ENCODE data around the gene NFS1. TPM values are rescaled to one million over a fixed set of nuclear protein-coding genes. Genes with fewer than 3 reads are reported as not detected.

The NFS1 gene
- total and polyA plus RNA-seq, 2 of the 8 experiments (the other 6 are each of a cell fraction or from before 2014, with no cell fraction given) = 26.1 to 38.8 TPM

DNA sequence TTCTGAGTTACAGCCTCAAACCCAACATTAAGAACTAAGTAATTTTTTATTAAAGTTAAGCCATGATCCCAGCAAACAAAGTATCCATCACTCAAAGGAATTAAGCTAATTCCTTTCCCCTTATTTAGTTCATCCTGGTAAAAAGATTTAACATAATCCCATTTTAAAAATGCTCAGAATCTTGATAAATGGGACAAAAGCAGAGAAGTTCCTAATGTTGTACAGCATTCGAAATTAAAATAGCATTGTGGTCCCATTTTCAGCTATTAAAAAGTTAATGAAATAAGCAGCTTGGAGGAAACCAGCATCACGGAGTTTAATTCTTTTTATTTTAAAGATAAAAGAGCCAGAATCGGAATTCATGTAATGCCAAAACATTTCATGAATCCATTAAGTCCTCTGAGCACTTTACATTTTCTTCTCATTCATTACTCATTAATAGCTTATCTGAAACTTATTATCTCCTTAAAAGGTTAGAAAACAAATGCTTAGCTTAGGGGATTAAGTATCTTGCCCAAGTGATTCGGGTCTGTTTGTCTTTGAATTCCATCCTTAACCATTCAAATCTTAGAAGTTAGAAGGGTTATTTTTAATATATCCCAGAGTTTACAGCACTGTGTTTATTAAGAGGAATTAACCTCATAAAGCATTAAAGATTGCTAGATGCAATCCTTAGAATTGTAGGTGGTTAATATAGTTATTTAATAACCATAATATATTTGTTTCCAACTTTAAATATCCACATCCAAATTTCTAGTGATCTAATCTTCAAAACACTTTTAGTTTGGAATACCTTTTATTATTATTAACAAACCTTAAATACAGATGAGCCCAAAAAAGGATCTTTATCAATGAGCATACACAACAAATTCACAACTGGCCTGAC is 31.7 kb upstream of the NFS1 start (continued):
- TF ChIP-seq, protein P1, sequence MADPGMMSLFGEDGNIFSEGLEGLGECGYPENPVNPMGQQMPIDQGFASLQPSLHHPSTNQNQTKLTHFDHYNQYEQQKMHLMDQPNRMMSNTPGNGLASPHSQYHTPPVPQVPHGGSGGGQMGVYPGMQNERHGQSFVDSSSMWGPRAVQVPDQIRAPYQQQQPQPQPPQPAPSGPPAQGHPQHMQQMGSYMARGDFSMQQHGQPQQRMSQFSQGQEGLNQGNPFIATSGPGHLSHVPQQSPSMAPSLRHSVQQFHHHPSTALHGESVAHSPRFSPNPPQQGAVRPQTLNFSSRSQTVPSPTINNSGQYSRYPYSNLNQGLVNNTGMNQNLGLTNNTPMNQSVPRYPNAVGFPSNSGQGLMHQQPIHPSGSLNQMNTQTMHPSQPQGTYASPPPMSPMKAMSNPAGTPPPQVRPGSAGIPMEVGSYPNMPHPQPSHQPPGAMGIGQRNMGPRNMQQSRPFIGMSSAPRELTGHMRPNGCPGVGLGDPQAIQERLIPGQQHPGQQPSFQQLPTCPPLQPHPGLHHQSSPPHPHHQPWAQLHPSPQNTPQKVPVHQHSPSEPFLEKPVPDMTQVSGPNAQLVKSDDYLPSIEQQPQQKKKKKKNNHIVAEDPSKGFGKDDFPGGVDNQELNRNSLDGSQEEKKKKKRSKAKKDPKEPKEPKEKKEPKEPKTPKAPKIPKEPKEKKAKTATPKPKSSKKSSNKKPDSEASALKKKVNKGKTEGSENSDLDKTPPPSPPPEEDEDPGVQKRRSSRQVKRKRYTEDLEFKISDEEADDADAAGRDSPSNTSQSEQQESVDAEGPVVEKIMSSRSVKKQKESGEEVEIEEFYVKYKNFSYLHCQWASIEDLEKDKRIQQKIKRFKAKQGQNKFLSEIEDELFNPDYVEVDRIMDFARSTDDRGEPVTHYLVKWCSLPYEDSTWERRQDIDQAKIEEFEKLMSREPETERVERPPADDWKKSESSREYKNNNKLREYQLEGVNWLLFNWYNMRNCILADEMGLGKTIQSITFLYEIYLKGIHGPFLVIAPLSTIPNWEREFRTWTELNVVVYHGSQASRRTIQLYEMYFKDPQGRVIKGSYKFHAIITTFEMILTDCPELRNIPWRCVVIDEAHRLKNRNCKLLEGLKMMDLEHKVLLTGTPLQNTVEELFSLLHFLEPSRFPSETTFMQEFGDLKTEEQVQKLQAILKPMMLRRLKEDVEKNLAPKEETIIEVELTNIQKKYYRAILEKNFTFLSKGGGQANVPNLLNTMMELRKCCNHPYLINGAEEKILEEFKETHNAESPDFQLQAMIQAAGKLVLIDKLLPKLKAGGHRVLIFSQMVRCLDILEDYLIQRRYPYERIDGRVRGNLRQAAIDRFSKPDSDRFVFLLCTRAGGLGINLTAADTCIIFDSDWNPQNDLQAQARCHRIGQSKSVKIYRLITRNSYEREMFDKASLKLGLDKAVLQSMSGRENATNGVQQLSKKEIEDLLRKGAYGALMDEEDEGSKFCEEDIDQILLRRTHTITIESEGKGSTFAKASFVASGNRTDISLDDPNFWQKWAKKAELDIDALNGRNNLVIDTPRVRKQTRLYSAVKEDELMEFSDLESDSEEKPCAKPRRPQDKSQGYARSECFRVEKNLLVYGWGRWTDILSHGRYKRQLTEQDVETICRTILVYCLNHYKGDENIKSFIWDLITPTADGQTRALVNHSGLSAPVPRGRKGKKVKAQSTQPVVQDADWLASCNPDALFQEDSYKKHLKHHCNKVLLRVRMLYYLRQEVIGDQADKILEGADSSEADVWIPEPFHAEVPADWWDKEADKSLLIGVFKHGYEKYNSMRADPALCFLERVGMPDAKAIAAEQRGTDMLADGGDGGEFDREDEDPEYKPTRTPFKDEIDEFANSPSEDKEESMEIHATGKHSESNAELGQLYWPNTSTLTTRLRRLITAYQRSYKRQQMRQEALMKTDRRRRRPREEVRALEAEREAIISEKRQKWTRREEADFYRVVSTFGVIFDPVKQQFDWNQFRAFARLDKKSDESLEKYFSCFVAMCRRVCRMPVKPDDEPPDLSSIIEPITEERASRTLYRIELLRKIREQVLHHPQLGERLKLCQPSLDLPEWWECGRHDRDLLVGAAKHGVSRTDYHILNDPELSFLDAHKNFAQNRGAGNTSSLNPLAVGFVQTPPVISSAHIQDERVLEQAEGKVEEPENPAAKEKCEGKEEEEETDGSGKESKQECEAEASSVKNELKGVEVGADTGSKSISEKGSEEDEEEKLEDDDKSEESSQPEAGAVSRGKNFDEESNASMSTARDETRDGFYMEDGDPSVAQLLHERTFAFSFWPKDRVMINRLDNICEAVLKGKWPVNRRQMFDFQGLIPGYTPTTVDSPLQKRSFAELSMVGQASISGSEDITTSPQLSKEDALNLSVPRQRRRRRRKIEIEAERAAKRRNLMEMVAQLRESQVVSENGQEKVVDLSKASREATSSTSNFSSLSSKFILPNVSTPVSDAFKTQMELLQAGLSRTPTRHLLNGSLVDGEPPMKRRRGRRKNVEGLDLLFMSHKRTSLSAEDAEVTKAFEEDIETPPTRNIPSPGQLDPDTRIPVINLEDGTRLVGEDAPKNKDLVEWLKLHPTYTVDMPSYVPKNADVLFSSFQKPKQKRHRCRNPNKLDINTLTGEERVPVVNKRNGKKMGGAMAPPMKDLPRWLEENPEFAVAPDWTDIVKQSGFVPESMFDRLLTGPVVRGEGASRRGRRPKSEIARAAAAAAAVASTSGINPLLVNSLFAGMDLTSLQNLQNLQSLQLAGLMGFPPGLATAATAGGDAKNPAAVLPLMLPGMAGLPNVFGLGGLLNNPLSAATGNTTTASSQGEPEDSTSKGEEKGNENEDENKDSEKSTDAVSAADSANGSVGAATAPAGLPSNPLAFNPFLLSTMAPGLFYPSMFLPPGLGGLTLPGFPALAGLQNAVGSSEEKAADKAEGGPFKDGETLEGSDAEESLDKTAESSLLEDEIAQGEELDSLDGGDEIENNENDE (IDR thresholded peaks at IDR 0.05; ENCODE audit: insufficient replicate concordance, low read length) = no peak
- TF ChIP-seq JUND (IDR thresholded peaks at IDR 0.05; ENCODE audit: low read length) = no peak
